Activated gamma-delta T cell treated with anti-CD3 and anti-CD28 coated beads, Interleukin-2, amount 50 U/mL, for 16 hours (primary cell): ENCODE measurements around the gene POMT1.
"Not testable (repeated sequence)": the region's sequence is repeated elsewhere in the genome, so short reads cannot be mapped to it uniquely, and the experiment has no call there.

Experiments
- DNase-seq: peaks from one replicate; pipeline ENCODE4 v3.0.0-alpha.2; 2020; ENCODE audit warnings: low read depth

Gene POMT1, protein sequence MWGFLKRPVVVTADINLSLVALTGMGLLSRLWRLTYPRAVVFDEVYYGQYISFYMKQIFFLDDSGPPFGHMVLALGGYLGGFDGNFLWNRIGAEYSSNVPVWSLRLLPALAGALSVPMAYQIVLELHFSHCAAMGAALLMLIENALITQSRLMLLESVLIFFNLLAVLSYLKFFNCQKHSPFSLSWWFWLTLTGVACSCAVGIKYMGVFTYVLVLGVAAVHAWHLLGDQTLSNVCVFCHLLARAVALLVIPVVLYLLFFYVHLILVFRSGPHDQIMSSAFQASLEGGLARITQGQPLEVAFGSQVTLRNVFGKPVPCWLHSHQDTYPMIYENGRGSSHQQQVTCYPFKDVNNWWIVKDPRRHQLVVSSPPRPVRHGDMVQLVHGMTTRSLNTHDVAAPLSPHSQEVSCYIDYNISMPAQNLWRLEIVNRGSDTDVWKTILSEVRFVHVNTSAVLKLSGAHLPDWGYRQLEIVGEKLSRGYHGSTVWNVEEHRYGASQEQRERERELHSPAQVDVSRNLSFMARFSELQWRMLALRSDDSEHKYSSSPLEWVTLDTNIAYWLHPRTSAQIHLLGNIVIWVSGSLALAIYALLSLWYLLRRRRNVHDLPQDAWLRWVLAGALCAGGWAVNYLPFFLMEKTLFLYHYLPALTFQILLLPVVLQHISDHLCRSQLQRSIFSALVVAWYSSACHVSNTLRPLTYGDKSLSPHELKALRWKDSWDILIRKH

DNA sequence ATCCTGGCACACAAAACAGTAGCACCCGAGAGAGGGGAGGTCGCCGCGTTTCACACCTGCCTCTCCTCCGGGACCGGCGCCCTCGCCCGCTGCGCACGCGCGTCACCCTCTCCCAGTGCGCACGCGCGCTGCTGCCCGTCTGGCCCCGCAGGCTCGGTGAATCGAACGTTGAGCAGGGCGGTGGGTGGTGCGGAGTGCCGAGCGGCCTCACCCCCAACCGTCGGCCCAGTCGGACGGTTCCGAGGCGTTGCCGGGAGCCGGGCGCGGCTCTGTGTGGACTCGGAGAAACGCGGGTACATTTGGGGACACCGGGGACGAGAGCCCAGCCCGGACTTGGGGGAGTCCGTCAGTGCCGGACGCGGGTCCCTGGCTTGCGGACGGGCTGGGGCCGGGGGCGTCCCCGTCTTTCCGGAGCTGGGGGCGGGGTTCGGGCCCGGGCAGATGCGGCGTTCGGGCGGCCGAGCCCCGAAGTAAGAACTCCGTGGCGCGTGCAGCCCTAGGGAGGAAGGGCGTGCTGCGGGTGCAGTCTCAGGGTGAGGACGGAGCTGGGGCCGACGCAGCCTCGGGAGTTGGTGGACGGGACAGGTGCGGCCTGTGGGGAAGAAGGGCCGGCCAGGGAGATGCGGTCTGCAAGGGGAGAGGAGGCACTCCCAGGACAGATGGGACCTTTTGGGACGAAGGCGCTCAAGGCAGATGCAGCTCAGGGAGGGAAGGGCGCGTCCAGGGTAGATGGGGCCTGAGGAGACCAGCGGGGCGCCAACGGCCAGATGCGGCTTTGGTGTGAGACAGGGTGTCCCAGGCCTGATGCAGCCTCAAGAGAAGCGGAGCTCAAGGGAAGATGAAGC lies at the start of gene POMT1:
Gene POMT1, plus strand, starts transcription at position 138 of the 845 bp plus-strand sequence. CDS start 1,301 bp downstream, outside the sequence.
- peak; percentile 73 for DNase-seq

DNA sequence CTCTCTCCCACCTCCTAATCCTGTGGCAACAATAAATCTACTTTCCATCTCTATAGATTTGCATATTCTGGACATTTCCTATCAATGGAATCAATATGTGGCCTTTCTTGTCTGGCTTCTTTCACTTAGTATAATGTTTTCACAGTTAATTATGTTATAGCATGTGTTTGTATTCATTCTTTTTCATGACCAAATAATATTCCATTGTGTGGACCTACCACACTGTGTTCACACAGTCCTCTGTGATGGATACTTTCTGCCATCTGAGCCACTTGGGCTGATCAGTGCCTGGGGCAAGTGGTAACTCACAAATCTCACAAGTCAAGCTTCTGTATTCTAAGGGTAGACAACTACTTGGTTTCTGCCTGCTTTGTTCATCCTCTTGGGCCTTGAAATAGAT lies 48.7 kb upstream of the POMT1 start:
- DNase-seq = no peak

DNA sequence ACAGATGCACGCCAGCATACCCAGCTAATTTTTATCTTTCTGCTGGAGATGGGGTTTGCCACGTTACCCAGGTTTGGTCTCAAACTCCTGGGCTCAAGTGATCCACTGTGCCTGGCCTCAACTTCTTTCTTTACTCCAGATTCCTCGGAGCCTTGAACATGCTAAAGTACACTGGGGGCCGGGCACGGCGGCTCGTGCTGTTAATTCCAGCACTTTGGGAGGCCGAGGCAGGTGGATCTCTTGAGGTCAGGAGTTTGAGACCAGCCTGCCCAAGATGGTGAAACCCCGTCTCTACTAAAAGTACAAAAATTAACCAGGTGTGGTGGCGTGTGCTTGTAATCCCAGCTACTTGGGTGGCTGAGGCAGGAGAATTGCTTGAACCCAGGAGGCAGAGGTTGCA lies 47.1 kb upstream of the POMT1 start:
- DNase-seq = not testable (repeated sequence)

- DNase-seq = no peak
Measured at GRCh38 chr9:131457746-131458145, 45.0 kb upstream of the POMT1 start.

DNA sequence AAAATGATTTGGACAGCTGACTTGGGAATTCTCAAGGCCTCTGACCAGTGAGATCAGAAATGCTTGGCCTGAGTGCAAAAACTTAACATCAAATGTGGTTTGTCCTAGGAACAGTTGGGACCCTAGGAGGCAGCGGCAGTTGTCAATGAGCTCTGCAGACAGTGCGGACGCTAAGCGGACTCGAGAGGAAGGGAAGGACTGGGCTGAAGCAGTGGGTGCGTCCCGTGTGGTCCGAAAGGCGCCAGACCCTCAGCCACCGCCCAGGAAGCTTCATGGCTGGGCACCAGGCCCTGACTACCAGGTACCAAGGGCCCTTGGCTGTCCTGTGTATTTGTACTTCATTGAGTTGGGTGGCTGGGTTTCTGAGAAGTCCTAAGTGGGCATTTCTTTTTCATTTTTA lies 43.7 kb upstream of the POMT1 start:
- DNase-seq = no peak

- no peak for DNase-seq
Measured at GRCh38 chr9:131461166-131461565, 41.6 kb upstream of the POMT1 start.

DNA sequence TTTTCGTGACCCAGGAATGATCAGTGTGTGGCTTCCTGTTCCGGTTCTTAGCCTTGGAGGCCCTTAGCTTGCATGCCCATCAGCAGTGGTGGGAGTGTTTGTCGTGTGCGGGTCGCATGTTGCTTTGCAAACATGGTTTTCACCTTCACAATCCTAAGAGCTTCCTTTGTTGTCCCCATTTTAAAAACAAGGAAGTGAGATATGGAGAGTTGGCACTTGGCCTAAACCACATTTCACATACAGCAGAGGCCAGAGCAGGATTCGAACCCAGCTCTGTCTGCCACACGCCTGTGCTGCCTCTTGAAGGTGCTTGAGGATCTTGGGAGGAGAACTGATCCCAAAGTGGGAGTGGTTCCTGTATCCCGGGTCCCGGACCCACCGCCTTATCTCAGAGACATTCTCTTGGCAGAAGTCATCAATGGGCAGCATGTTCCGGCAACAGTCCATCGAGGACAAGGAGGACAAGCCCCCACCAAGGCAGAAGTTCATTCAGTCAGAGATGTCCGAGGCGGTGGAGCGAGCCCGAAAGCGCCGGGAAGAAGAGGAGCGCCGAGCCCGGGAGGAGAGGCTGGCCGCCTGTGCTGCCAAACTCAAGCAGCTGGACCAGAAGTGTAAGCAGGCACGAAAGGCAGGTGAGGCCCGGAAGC lies 38.2 kb upstream of the POMT1 start:
- DNase-seq = no peak

GRCh38 chr9:131465401-131465800 lies 37.3 kb upstream of the POMT1 start:
- no peak for DNase-seq

GRCh38 chr9:131467214-131467935 lies 35.3 kb upstream of the POMT1 start:
- DNase-seq = no peak

DNA sequence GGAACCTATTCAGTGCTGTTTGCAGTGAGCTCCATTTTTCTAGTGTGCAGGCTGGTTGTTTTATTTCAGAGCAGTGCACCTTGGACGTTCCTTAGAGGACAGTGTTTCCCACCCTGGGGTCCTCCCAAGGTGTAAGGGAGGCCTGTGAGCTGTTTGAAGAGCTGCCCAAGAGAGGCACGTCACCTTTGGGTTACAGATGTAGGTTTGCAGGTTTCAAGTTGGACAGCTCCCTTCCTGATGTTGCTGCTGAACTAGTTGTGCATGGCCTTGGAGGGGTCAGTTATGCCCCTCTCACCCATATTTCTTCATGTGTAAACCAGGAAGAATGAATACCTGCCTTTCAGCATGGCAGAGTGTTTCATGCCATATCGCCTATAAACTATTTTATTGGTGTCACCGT lies 34.7 kb upstream of the POMT1 start:
- DNase-seq = no peak

GRCh38 chr9:131469356-131469755 lies 33.4 kb upstream of the POMT1 start:
- no peak for DNase-seq

DNA sequence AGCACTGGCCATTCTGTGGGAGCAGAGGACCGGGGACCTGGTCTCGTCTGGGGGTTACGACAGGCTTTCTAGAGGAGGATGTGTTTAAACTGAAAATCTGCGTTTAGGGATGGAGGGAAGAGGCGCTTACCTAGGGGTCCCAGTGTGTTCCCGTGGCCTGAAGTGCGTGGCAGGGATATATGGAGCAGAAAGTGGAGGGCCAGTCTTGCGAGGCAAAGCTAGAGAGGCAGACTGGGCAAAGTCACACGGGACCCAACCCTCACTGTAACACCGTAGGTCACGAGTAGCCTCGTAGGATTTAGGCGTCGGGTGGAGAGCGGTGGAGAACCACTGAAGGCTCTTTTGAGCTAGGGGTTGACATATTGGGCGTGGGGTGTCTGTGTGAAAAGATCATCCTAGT lies 32.8 kb upstream of the POMT1 start:
- no peak for DNase-seq

- no peak for DNase-seq
Measured at GRCh38 chr9:131470581-131470991, 32.1 kb upstream of the POMT1 start.

DNA sequence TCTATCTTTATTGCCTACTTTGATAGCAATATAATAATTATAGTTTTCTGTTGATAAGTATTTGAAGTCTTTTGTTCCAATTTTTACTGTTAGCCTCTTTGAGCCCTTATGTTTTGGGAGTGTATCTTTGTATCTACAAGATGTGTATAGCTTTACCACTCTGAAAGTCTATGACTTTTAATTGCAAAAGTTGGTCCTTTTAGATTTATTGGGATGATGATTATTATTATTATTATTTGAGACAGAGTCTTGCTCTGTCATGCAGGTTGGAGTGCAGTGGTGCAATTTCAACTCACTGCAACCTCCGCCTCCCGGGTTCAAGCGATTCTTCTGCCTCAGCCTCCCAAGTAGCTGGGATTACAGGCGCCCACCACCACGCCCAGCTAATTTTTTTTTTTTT lies 30.6 kb upstream of the POMT1 start:
- not testable (repeated sequence) for DNase-seq

DNA sequence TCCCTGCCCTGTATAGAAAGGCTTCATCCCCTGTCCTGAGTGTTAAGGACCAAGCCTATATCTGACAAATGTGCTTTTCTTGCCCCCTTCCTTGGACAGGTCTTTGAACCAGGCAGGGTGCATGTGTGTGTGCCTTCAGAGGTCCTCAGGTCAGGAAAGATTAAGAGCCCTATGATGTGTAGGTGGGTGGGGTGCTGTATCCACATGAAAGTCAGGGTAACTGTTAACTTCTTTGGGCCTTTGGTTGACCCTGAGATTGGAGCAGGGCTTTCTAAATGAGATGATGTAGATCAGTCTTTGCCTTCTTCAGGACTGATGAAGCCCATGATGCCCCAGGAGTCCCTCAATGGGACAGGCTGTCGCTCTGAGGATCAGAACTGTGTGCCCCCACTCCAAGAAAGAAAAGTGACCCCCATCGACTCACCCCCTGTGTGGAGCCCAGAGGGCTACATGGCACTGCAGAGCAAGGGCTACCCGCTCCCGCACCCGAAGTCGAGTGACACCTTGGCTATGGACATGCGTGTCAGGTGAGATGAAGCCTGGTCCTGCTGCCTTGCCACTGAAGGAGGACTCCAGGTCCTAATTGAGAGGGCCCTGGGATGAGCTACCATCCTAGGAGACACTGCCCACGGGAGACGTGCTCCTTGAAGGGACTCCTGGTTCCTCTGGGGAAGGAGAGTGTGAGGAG lies 29.4 kb upstream of the POMT1 start:
- DNase-seq = no peak

- DNase-seq = no peak
Measured at GRCh38 chr9:131473891-131474290, 28.8 kb upstream of the POMT1 start.

DNA sequence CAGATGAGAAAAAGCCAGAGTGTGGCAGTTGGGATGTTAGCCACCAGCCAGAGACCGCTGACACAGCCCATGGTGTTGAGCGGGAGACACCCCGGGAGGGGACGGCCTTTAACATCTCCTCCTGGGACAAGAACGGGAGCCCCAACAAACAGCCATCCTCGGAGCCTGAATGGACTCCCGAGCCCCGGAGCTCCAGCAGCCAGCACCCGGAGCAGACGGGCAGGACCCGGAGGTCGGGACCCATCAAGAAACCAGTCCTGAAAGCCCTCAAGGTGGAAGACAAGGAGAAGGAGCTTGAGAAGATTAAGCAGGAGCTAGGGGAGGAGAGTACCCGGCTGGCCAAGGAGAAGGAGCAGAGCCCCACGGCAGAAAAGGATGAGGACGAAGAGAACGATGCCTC lies 28.0 kb upstream of the POMT1 start:
- no peak for DNase-seq

- DNase-seq = no peak
Measured at GRCh38 chr9:131475111-131475955, 27.4 kb upstream of the POMT1 start.

GRCh38 chr9:131475956-131476776 lies 26.6 kb upstream of the POMT1 start:
- DNase-seq = no peak
